HG03060 (cell line): ENCODE data around the gene CPNE1.
"Not testable (repeated sequence)": the region's sequence is repeated elsewhere in the genome, so short reads cannot be mapped to it uniquely, and the experiment has no call there.

Experiments used
- ATAC-seq: cut with Tn5 transposase; IDR thresholded peaks from one replicate; pipeline ENCODE4 v1.9.1; 2021; ENCODE audit warnings: low read depth, moderate number of reproducible peaks; ENCODE audit not compliant: unreplicated experiment

The CPNE1 gene

DNA sequence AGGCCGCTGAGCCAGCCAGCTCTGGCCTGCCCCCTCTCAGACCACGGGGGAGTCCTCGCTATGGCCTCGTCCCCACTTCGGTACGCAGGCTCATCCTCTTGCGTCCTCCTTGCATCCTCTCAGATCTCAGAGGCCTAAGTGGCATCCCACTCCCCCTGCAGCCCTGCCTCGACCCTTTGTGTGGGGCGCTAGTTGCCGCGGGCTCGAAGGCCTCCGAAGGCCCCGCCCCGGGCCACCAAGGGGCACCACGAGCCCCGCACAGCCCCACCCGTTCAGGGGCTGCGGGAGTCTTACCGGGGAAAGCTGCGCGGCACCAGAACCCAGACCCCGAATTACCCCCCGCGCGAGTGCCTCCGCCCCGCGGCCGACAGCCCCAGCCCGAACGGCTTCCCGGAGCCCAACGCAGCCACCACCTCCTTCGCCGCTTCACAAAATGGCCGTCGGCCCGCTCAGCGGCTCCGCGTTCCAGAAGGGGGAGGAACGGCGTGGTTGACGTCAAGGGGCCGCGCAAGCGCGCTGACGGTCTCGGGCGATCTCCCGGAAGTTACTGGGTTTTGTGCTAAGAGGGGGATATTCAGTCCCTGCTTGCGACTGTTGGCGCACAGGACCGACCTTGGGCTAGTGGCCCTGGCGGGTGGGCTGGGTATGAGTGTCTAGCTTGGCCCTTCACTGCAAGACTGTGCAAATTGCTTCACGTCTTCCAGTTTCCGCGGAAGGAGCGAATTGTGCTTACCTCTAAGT lies at the start of gene CPNE1, which contains the start of gene RBM12:
CPNE1 (minus strand) TSS at position 435 of the 741 bp plus-strand sequence. CDS start 31,977 bp downstream, outside the sequence.
RBM12 (minus strand) TSS at position 435 of the 741 bp plus-strand sequence. CDS start 9,578 bp downstream, outside the sequence.
- ATAC-seq = no peak

DNA sequence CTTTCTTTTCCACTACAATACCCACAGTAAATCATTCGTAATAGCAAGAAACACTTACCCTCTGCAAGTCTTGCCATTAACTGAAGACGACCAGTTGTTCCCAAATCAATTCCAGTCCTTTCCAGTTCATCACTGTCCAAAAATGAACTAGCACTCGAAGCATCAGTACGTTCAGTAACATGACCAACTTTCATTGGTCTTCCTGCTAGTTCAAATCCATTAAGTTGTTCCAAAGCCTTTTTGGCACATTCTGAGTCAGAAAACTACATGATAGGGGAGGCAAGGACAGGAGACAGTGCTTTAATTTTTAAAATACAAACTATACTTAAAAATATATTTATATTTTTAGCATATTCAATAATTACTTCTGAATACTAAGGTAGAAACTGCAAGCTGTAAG lies 49.4 kb upstream of the CPNE1 start:
- no peak for ATAC-seq

DNA sequence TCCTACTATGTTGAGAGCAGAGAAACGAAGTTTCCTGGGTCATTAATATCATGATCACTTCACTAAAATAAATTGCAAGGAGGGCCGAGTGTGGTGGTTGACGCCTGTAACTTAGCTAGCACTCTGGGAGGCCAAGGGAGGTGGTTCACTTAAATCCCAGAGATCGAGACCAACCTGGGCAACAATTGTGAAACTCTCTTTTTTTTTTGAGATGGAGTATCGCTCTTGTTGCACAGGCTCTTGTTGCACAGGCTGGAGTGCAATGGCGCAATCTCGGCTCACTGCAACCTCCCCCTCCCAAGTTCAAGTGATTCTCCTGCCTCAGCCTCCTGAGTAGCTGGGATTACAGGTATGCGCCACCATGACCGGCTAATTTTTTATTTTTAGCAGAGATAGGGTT lies 48.4 kb upstream of the CPNE1 start:
- not testable (repeated sequence) for ATAC-seq

DNA sequence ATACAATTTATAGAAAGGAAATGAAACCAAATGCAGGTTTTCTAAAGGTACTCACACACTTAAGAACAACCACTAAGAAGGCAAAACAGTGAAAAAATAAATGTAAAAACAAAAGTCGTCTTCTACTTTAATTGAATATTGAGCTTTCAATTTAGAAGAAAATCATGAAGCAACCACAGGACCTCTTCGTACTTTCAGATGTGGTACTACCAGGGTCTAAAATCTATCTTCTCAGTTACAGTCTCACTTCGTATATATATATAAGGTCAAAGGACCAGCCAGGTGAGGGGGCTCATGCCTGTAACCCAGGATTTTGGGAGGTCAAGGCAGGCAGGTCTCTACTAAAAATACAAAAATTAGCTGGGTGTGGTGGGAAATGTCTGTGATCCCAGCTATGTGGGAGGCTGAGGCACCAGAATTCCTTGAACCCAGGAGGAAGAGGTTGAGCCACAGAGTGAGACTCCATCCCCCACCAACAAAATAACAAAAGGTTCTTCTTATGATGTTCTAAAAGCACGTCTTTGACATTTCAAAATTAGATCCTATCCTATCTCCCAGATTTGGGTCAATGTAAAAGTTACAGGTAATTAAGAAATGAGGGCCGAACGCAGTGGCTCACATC lies 47.0 kb upstream of the CPNE1 start:
- ATAC-seq = no peak

DNA sequence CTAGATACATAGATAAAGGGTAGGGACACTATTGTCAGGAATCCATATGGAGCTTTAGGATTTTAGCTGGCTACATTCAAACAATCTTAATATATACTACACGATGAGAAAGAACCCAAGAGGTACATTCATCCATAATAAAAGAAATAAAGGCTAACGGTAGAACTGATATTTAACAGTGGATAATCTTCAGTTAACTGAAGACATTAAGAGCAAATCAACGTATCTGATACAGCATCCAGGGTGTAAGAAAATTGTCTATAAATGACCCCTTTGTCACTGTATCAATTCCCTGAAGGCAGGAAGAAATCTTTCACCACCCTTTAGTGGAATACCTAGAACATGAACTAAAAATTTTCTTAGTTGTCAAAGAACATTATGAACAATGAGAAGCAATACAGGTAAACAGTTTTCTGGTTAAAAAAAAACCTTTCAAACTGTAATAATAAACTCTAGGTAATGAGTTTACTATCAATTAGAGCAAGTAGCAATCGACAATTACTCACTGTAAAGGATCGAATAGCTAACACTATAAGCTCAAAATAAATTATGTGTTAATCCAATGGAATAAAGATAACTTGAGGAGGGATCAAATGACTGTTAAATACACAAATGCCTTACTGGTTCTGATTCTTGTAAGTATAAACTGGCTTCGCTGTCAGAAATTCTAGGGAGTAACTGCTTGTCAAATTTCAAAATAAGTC lies 46.3 kb upstream of the CPNE1 start:
- no peak for ATAC-seq

- no peak for ATAC-seq
These were observed 45.3 kb upstream of the CPNE1 start for GRCh38 chr20:35710039-35710438.

DNA sequence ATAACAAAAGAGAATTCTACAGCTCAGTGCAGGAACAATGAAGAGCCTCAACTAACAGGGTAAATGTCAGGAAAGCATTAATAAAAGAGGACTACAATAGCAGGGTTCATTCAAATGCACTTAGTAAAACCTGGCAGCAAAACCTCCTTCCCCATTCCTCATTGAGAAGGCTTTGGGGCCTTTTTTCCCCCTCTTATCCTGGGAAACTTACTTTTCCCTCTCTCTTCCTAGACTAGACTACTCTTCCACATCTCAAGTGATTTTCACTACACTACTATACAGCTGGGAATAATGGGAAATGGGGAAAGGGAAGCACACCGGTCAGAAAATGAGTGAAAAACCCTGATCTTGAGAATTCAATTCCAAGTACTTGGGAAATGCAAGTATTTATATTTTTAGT lies 44.6 kb upstream of the CPNE1 start:
- ATAC-seq = no peak

GRCh38 chr20:35708502-35708901 lies 43.8 kb upstream of the CPNE1 start:
- no peak for ATAC-seq

DNA sequence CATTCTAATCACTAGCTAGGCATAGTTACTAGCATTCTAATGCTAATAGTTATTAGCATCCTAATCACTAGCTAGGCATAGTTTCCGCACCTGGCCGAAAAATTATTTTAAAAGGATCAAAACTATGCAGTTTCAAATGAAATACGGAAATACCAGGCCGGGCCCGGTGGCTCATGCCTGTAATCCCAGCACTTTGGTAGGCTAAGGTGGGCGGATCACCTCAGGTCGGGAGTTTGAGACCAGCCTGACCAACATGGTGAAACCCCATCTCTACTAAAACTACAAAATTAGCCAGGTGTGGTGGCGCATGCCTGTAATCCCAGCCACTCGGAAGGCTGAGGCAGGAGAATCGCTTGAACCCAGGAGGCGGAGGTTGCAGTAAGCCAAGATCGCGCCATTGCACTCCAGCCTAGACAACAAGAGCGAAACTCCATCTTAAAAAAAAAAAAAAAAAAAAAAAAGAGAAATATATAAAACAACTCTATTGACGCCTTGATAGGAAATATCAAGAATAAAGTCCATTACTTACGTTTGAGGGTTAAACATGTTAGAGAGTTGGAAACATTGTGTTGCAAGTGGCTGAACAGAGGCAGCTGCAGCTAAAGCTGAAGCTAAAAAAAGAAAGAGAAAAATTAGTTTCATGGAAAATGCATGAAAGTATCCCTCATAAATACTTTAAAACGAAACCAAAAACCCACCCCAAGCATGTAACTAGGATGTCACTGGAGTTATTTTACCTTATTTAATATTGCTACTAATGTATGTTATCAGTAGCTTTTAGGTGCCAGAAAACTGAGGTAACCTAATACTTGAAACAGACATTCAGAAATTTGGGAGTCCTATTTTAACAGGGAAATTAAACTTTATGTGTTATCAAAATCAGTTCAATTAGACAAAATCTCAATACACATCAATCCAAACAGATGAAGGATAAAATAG lies 42.2 kb upstream of the CPNE1 start:
- not testable (repeated sequence) for ATAC-seq

DNA sequence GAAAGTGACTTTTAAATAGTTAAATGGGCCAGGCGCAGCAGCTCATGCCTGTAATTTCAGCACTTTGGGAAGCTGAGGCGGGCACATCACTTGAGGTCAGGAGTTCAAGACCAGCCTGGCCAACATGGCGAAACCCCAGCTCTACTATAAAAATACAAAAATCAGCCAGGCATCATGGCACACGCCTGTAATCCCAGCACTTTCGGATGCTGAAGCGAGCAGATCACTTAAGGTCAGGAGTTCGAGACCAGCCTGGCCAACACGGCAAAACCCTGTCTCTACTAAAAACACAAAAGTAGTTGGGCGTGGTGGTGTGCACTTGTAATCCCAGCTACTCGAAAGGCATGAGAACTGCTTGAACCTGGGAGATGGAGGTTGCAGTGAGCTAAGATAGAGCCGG lies 41.2 kb upstream of the CPNE1 start:
- not testable (repeated sequence) for ATAC-seq

DNA sequence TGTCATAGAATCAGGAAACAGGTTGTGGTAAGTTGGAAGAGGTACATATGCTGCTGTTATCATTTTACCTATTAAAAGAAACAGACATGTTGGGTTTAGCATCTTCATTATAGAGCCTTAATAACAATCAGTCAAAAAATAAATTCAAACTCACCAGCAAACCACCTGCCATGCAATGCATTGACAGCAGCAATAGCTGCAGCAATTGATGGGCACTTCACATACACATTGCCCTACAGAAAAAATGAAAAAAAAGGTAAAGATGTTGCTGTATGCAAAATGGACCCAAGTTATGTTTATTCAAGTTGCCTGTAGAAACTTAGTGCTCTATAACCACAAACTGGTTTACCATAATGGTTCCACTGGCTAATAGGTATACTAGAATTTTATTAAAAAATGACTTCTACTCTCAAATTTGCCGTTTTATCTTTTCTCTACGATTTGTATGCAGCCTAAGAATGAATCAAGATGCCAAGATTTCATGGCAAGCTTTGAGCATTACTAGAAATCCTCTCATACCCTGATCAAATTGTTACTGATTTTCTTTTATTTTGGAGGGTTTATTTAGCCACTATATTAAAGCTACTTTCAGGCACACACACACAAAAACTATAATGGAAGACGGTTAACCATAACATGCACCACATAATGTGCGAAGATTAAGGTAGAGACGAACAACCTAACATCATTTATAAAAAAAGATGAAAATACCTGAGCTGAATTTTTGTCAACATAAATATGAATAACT lies 40.0 kb upstream of the CPNE1 start:
- no peak for ATAC-seq

- no peak for ATAC-seq
These were observed 38.4 kb upstream of the CPNE1 start for GRCh38 chr20:35702824-35703695.

- ATAC-seq = no peak
These were observed 37.5 kb upstream of the CPNE1 start for GRCh38 chr20:35702051-35702823.

DNA sequence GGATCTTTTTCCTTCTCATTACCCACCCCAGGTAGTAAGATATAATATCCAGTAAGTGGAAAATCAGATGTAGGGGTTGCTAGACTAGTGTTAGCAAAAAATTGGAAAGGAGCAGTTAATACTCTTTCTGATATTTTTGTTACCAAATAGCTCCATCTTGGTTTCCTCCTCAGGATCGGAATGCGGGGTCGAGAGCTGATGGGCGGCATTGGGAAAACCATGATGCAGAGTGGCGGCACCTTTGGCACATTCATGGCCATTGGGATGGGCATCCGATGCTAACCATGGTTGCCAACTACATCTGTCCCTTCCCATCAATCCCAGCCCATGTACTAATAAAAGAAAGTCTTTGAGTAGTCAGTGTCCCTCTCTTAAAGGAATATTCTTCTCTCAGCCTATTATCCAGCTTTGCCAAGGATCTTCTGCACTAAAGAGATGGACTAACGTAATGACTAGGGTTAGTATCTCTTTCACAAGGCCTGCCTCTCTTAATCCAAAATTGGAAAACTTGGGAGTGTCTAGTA lies 36.0 kb upstream of the CPNE1 start:
- ATAC-seq = no peak

GRCh38 chr20:35699957-35700624 lies 35.4 kb upstream of the CPNE1 start:
- ATAC-seq = no peak

DNA sequence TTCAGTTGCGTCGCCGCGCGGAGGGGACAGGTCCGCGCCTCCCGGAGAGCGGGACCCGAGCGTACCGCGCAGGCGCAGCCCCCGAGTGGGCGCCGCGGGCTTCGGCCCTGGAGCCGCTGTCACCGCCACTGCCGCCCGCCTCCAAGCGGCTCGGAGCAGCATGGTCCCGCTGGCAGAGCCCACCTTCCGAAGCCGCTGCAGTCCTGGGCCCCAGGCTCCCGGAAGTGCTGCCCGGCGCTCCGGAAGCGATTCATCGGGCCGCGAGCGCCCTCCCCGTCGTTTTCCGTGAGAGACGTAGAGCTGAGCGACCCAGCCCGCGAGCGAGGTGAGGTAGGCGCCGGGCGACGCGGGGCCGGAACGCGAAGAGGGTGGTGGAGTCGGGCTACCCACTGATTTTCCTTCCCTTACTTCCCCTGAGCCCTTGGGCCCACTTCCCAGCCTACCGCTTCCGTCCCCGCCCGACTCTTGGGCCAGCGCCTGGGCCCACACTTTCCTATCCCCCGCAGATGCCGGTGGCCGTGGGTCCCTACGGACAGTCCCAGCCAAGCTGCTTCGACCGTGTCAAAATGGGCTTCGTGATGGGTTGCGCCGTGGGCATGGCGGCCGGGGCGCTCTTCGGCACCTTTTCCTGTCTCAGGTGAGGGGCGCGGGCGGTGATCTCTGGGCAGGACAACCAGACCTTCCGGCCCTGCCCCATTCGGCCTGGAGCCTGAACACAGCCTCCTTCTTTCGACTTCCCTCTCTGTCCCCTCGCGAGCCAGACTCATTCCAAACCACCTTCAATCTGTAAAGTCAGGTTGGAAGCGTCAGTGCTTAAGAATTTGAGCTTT lies 34.6 kb upstream of the CPNE1 start, which contains the start of the genes NFS1 and ROMO1:
NFS1 (minus strand) TSS at position 226 of the 830 bp plus-strand sequence; CDS start at position 162, 64 bp downstream.
ROMO1 (plus strand) TSS at position 279 of the 830 bp plus-strand sequence; CDS start at position 507, 228 bp downstream.
- peak; percentile 50 for ATAC-seq
